ENCODE measurements around the gene DOP1B.

- no peak for TF ChIP-seq CTCF (IDR thresholded peaks at IDR 0.05; ENCODE audit: insufficient read depth, low read depth, low read length)
- TF ChIP-seq EZH2 (IDR thresholded peaks at IDR 0.05; ENCODE audit: insufficient read depth, low read length), result no peak
These were observed 46.3 kb downstream of the DOP1B start for GRCh38 chr21:36202726-36203602.

All from astrocyte (in vitro differentiated cells and primary cell).